ENCODE measurements around the gene ZNF766. TPM values are rescaled to one million over a fixed set of nuclear protein-coding genes. Genes with fewer than 3 reads are reported as not detected.

Gene ZNF766
- total RNA-seq, 1 experiment from 2014 or later = 32.9 TPM

- TF ChIP-seq ZNF281 (CRISPR knock-in tag; IDR thresholded peaks at IDR 0.05) (no peak), USF1 (CRISPR knock-in tag; IDR thresholded peaks at IDR 0.05) (no peak), ATF2 (CRISPR knock-in tag; IDR thresholded peaks at IDR 0.05; ENCODE audit: borderline replicate concordance, low read depth) (no peak), FOXP4 (CRISPR knock-in tag; IDR thresholded peaks at IDR 0.05) (no peak), NR3C1 (CRISPR knock-in tag; conservative IDR thresholded peaks at IDR 0.05; ENCODE audit: low read depth) (no peak), FOXJ3 (CRISPR knock-in tag; IDR thresholded peaks at IDR 0.05; ENCODE audit: borderline replicate concordance) (no peak), ZNF219 (CRISPR knock-in tag; IDR thresholded peaks at IDR 0.05; ENCODE audit: borderline replicate concordance) (no peak), AR (CRISPR knock-in tag; IDR thresholded peaks at IDR 0.05) (no peak), E2F4 (CRISPR knock-in tag; IDR thresholded peaks at IDR 0.05; ENCODE audit: borderline replicate concordance, low read depth) (no peak), TEAD4 (CRISPR knock-in tag; IDR thresholded peaks at IDR 0.05) (0 out of 2 replicates have a peak, but pooled peaks have one; percentile 12), CREB1 (CRISPR knock-in tag; IDR thresholded peaks at IDR 0.05) (no peak), NR2C2 (CRISPR knock-in tag; IDR thresholded peaks at IDR 0.05) (no peak), ZNF671 (CRISPR knock-in tag; IDR thresholded peaks at IDR 0.05) (no peak), MAX (CRISPR knock-in tag; IDR thresholded peaks at IDR 0.05) (peak; percentile 33; the same call in 1 of the 2 replicates), NFYB (CRISPR knock-in tag; conservative IDR thresholded peaks at IDR 0.05; ENCODE audit: low read depth) (no peak), MXD4 (CRISPR knock-in tag; IDR thresholded peaks at IDR 0.05; ENCODE audit: borderline replicate concordance) (no peak), ZBTB43 (CRISPR knock-in tag; IDR thresholded peaks at IDR 0.05) (no peak), NFE2L1 (CRISPR knock-in tag; IDR thresholded peaks at IDR 0.05) (no peak), ZNF317 (CRISPR knock-in tag; IDR thresholded peaks at IDR 0.05; ENCODE audit: borderline replicate concordance, low read depth) (0 out of 2 replicates have a peak, but pooled peaks have one; percentile 65), SMAD4 (CRISPR knock-in tag; IDR thresholded peaks at IDR 0.05) (no peak), TEAD1 (CRISPR knock-in tag; IDR thresholded peaks at IDR 0.05) (0 out of 2 replicates have a peak, but pooled peaks have one; percentile 39), FOXP1 (CRISPR knock-in tag; IDR thresholded peaks at IDR 0.05; ENCODE audit: borderline replicate concordance) (no peak), ZMAT4 (CRISPR knock-in tag; IDR thresholded peaks at IDR 0.05) (no peak), ZNF416 (CRISPR knock-in tag; IDR thresholded peaks at IDR 0.05) (no peak), CREM (CRISPR knock-in tag; IDR thresholded peaks at IDR 0.05) (no peak), CBFB (CRISPR knock-in tag; IDR thresholded peaks at IDR 0.05; ENCODE audit: low read depth) (no peak), ETV6 (CRISPR knock-in tag; IDR thresholded peaks at IDR 0.05) (no peak), TP53 (CRISPR knock-in tag; IDR thresholded peaks at IDR 0.05) (no peak)
These were observed 74.2 kb downstream of the ZNF766 start (continued) for GRCh38 chr19:52343548-52343947.
